HG03135 (cell line): ENCODE data around the gene IQGAP1.
A peak's percentile ranks its signal among the peaks of the same experiment; 100 is the strongest.

ENCODE experiments used
- ATAC-seq: cut with Tn5 transposase; IDR thresholded peaks from one replicate; pipeline ENCODE4 v1.9.1; 2021; ENCODE audit warnings: mild to moderate bottlenecking, moderate library complexity; ENCODE audit not compliant: unreplicated experiment

The IQGAP1 gene

GRCh38 chr15:90375071-90375470 is 13.0 kb upstream of the IQGAP1 start:
- no peak for ATAC-seq

GRCh38 chr15:90376789-90377188 is 11.3 kb upstream of the IQGAP1 start:
- no peak for ATAC-seq

- no peak for ATAC-seq
Observed at GRCh38 chr15:90379263-90379662, 8.8 kb upstream of the IQGAP1 start.

GRCh38 chr15:90381515-90381914 is 6.5 kb upstream of the IQGAP1 start:
- ATAC-seq, result no peak

GRCh38 chr15:90382320-90382719 is 5.7 kb upstream of the IQGAP1 start:
- no peak for ATAC-seq

- no peak for ATAC-seq
Observed at GRCh38 chr15:90386221-90386620, 1.8 kb upstream of the IQGAP1 start.

- peak; percentile 35 for ATAC-seq
Observed at GRCh38 chr15:90388462-90389380, 679 bp downstream of the IQGAP1 start.

- no peak for ATAC-seq
Observed at GRCh38 chr15:90389513-90389912, 1.5 kb downstream of the IQGAP1 start.

GRCh38 chr15:90393040-90393439 is 5.0 kb downstream of the IQGAP1 start:
- no peak for ATAC-seq

- no peak for ATAC-seq
Observed at GRCh38 chr15:90394074-90394473, 6.0 kb downstream of the IQGAP1 start.

- no peak for ATAC-seq
Observed at GRCh38 chr15:90394748-90395442, 6.9 kb downstream of the IQGAP1 start.

- ATAC-seq, result no peak
Observed at GRCh38 chr15:90396321-90396720, 8.3 kb downstream of the IQGAP1 start.

GRCh38 chr15:90400005-90400758 is 12.1 kb downstream of the IQGAP1 start:
- ATAC-seq, result no peak

- peak; percentile 98 for ATAC-seq
Observed at GRCh38 chr15:90400759-90401314, 12.8 kb downstream of the IQGAP1 start.

- no peak for ATAC-seq
Observed at GRCh38 chr15:90401495-90401894, 13.5 kb downstream of the IQGAP1 start.

GRCh38 chr15:90402223-90402622 is 14.2 kb downstream of the IQGAP1 start:
- no peak for ATAC-seq

GRCh38 chr15:90402767-90403166 is 14.7 kb downstream of the IQGAP1 start:
- no peak for ATAC-seq

GRCh38 chr15:90405055-90405607 is 17.1 kb downstream of the IQGAP1 start:
- no peak for ATAC-seq

- no peak for ATAC-seq
Observed at GRCh38 chr15:90407336-90407735, 19.3 kb downstream of the IQGAP1 start.

GRCh38 chr15:90407871-90408317 is 19.9 kb downstream of the IQGAP1 start:
- peak; percentile 42 for ATAC-seq

GRCh38 chr15:90408657-90409056 is 20.6 kb downstream of the IQGAP1 start:
- no peak for ATAC-seq
